Tibial nerve (tissue), 4 donors: Measurements from ENCODE around the gene KLF1.

ENCODE experiments used
- EP300 ChIP-seq, 2 donors: sonication (generic); formaldehyde crosslinking; IDR thresholded peaks; one replicate each; pipeline ENCODE4 v1.6.1; 2017; ENCODE audit warnings: antibody characterized with exemption in 2 of 2, mild to moderate bottlenecking in 1 of 2
- POLR2A ChIP-seq, 2 donors: fragments of 450-650 bp; IDR thresholded peaks; one replicate each; pipeline ENCODE4 v1.6.1; 2017; ENCODE audit warnings: antibody characterized with exemption in 2 of 2, mild to moderate bottlenecking in 2 of 2, moderate library complexity in 2 of 2
- TF ChIP-seq, protein P1 (sequence below), 5 experiments: fragments of 200-600 bp in 3 of 5; fragments of 450-650 bp in 2 of 5; sonication (generic) in 3 of 5; IDR thresholded peaks; one replicate each; pipeline ENCODE4 v1.5.1; 2016 to 2019; ENCODE audit warnings: antibody characterized with exemption in 5 of 5, mild to moderate bottlenecking in 3 of 5, moderate library complexity in 2 of 5

DNA sequence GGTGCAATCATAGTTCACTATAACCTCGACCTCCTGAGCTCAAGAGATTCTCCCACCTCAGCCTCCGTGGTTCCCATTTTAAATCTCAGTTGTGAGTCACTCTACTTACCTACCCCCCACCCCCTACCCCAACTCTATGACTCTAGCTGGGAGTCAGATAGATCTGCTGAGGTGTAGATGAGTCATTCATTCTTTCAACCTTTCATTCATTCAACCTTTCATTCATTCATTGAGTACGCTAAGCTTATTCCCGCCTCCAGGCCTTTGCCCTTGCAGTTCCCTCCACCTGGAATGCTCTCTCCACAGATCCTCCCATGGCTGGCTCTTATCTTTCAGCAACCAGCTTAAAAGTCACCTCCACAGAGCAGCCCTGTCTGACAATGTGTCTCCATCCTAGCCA lies 49.8 kb downstream of the KLF1 start:
- TF ChIP-seq, protein P1, sequence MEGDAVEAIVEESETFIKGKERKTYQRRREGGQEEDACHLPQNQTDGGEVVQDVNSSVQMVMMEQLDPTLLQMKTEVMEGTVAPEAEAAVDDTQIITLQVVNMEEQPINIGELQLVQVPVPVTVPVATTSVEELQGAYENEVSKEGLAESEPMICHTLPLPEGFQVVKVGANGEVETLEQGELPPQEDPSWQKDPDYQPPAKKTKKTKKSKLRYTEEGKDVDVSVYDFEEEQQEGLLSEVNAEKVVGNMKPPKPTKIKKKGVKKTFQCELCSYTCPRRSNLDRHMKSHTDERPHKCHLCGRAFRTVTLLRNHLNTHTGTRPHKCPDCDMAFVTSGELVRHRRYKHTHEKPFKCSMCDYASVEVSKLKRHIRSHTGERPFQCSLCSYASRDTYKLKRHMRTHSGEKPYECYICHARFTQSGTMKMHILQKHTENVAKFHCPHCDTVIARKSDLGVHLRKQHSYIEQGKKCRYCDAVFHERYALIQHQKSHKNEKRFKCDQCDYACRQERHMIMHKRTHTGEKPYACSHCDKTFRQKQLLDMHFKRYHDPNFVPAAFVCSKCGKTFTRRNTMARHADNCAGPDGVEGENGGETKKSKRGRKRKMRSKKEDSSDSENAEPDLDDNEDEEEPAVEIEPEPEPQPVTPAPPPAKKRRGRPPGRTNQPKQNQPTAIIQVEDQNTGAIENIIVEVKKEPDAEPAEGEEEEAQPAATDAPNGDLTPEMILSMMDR (IDR thresholded peaks at IDR 0.05): no peak
- no peak for TF ChIP-seq POLR2A (IDR thresholded peaks at IDR 0.05)
- TF ChIP-seq EP300 (IDR thresholded peaks at IDR 0.05): no peak
